PC-9 (cell line): Measurements from ENCODE around the gene MTCH2.

ENCODE experiments used
- CTCF ChIP-seq: fragments of 200-600 bp; sonication (generic); conservative IDR thresholded peaks from 2 replicates; pipeline ENCODE4 v1.6.1; 2017; ENCODE audit warnings: mixed run types, antibody characterized with exemption, mild to moderate bottlenecking, moderate library complexity
- EZH2 ChIP-seq: fragments of 200-600 bp; sonication (generic); IDR thresholded peaks from 2 replicates; pipeline ENCODE4 v1.8.0; 2017; ENCODE audit warnings: antibody characterized with exemption, low read depth

- TF ChIP-seq CTCF (no peak), EZH2 (no peak)
These were observed 43.8 kb upstream of the MTCH2 start for GRCh38 chr11:47686151-47686550.
